KMS-11 (cell line): Measurements from ENCODE around the gene ADM2.

Experiments
- H2AFZ ChIP-seq: fragments of 200-600 bp; sonication (generic); 2 replicates; pipeline ENCODE4 v1.6.1; 2016; ENCODE audit warnings: antibody characterized with exemption, mixed run types, low read depth
- H3K27ac ChIP-seq: fragments of 200-600 bp; sonication (generic); 2 replicates; pipeline ENCODE4 v1.6.1; 2016; ENCODE audit warnings: mild to moderate bottlenecking, mixed run types
- H3K27me3 ChIP-seq: fragments of 200-600 bp; sonication (generic); 2 replicates; pipeline ENCODE4 v1.6.1; 2017; ENCODE audit warnings: mild to moderate bottlenecking, low read depth, mixed run types, moderate library complexity; ENCODE audit not compliant: insufficient read depth
- H3K36me3 ChIP-seq: fragments of 200-600 bp; sonication (generic); 2 replicates; pipeline ENCODE4 v1.6.1; 2017; ENCODE audit warnings: mild to moderate bottlenecking, mixed run types; ENCODE audit not compliant: insufficient read depth
- H3K4me1 ChIP-seq: fragments of 200-600 bp; sonication (generic); 2 replicates; pipeline ENCODE4 v1.6.1; 2016; ENCODE audit warnings: mild to moderate bottlenecking, low read depth, mixed run types; ENCODE audit not compliant: poor library complexity, severe bottlenecking
- H3K4me2 ChIP-seq: fragments of 200-600 bp; sonication (generic); 2 replicates; pipeline ENCODE4 v1.7.0; 2016; ENCODE audit warnings: mild to moderate bottlenecking, mixed run types
- H3K4me3 ChIP-seq: fragments of 200-600 bp; sonication (generic); IDR thresholded peaks from 2 replicates; pipeline ENCODE4 v1.6.1; 2017; ENCODE audit warnings: low read depth, low read length, mixed read lengths; ENCODE audit not compliant: insufficient read depth
- H3K79me2 ChIP-seq: fragments of 200-600 bp; sonication (generic); 2 replicates; pipeline ENCODE4 v1.6.1; 2016; ENCODE audit warnings: low read depth, mixed run types; ENCODE audit not compliant: insufficient read depth
- H3K9ac ChIP-seq: fragments of 200-600 bp; sonication (generic); 2 replicates; pipeline ENCODE4 v1.6.1; 2016; ENCODE audit warnings: mild to moderate bottlenecking, mixed run types
- H4K20me1 ChIP-seq: fragments of 200-600 bp; sonication (generic); 2 replicates; pipeline ENCODE4 v1.6.1; 2016; ENCODE audit warnings: mild to moderate bottlenecking, mixed run types; ENCODE audit not compliant: insufficient read depth
- TF ChIP-seq, protein P1 (sequence below): fragments of 200-600 bp; sonication (generic); conservative IDR thresholded peaks from 2 replicates; pipeline ENCODE4 v1.6.1; 2017; ENCODE audit warnings: low read depth, mild to moderate bottlenecking, antibody characterized with exemption, low read length, moderate library complexity, mixed read lengths

ADM2 gene

DNA sequence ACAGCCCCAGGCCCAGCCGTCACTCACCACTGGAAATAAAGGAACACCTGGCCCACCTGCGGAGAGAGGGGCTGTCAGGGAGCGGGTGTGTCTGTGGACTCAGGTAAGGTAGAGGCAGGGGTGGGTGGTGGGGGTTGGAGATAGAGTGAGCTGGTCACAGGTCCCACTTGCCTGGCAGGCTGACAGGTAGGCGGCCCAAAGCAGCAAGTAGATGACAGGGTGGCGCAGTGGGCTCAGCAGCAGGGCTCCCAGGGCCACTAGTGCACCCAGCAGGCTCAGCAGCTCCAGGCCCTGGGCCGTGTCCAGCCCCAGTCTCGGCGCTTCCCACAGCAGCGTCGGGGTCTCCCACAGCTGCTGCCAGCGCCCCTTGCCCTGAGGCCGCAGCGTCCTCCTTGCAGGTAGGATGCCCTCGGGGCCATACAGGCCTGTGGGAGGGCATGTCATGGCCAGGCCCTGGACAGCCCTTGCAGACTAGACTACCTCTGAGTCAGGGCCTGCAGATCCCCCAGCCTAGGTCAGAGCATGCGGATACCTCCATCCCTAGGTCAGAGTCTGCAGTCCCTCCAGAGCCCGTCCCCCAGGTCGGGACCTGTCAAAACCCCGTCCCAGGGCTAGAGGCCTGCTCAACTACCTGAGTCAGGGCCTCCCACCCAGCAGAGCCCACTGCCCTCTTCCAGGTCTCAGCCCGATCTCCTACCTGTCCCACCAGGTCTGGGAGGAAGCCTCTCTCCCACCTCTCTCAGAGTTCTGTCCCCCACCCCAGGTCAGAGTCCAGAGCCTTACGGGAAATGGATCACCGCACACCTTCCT lies 25.5 kb downstream of the ADM2 start:
- Histone ChIP-seq H4K20me1 (no peaks in the 10 kb centered on the region), H3K79me2 (peaks cover 37% of the 10 kb centered on the region), H3K4me3 (no peak overlapping the region), H3K9ac (peak overlapping the region; percentile 39; the same call in 1 of the 2 replicates), H3K27ac (no peak overlapping the region), H3K27me3 (no peaks in the 10 kb centered on the region), H3K4me1 (peaks cover 10% of the 10 kb centered on the region), H2AFZ (peak overlapping the region; percentile 54; the same call in 1 of the 2 replicates), H3K4me2 (peak overlapping the region; percentile 51), H3K36me3 (no peaks in the 10 kb centered on the region)
- TF ChIP-seq, protein P1, sequence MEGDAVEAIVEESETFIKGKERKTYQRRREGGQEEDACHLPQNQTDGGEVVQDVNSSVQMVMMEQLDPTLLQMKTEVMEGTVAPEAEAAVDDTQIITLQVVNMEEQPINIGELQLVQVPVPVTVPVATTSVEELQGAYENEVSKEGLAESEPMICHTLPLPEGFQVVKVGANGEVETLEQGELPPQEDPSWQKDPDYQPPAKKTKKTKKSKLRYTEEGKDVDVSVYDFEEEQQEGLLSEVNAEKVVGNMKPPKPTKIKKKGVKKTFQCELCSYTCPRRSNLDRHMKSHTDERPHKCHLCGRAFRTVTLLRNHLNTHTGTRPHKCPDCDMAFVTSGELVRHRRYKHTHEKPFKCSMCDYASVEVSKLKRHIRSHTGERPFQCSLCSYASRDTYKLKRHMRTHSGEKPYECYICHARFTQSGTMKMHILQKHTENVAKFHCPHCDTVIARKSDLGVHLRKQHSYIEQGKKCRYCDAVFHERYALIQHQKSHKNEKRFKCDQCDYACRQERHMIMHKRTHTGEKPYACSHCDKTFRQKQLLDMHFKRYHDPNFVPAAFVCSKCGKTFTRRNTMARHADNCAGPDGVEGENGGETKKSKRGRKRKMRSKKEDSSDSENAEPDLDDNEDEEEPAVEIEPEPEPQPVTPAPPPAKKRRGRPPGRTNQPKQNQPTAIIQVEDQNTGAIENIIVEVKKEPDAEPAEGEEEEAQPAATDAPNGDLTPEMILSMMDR: no peak

DNA sequence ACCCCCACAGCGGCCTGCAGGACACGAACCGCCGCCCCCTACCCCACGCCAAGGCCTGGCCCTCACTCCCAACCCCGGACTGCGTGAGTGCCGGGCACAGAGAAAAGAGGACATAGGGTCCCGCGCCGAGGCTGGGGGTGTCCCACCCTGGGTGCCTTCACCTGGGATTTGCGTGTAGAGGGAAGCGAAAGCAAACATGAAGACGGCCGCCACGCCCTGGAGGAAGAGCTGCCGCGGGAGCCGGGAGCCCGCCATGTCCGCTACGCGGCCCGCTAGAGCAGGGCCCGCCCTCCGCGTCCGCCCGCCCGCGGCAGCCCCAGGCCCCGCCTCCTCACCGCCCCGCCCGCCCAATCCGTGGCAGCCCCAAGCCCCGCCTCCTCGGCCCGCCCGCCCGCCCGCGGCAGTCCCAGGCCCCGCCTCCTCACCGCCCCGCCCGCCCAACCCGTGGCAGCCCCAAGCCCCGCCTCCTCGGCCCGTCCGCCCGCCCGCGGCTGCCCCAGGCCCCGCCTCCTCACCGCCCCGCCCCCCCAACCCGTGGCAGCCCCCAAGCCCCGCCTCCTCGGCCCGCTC lies 26.2 kb downstream of the ADM2 start, which contains the start of gene LMF2:
TSS of gene LMF2 (minus strand) at position 282 of the 570 bp plus-strand sequence. CDS start at position 255, 27 bp downstream.
- peak within 1 kb of the TSS; percentile 63 for H3K27ac ChIP-seq
- no peaks in the 10 kb centered on the region for H4K20me1 ChIP-seq
- peaks cover 13% of the 10 kb centered on the region for H3K4me1 ChIP-seq
- H3K4me3 ChIP-seq: no peak within 1 kb of the TSS
- no peaks in the 10 kb centered on the region for H3K36me3 ChIP-seq
- peaks cover 44% of the 10 kb centered on the region for H3K79me2 ChIP-seq
- no peaks in the 10 kb centered on the region for H3K27me3 ChIP-seq
- H3K9ac ChIP-seq: peak within 1 kb of the TSS; percentile 76
- TF ChIP-seq, protein P1: no peak
- peak within 1 kb of the TSS; percentile 75 for H3K4me2 ChIP-seq
- peak within 1 kb of the TSS; percentile 54; the same call in 1 of the 2 replicates for H2AFZ ChIP-seq

DNA sequence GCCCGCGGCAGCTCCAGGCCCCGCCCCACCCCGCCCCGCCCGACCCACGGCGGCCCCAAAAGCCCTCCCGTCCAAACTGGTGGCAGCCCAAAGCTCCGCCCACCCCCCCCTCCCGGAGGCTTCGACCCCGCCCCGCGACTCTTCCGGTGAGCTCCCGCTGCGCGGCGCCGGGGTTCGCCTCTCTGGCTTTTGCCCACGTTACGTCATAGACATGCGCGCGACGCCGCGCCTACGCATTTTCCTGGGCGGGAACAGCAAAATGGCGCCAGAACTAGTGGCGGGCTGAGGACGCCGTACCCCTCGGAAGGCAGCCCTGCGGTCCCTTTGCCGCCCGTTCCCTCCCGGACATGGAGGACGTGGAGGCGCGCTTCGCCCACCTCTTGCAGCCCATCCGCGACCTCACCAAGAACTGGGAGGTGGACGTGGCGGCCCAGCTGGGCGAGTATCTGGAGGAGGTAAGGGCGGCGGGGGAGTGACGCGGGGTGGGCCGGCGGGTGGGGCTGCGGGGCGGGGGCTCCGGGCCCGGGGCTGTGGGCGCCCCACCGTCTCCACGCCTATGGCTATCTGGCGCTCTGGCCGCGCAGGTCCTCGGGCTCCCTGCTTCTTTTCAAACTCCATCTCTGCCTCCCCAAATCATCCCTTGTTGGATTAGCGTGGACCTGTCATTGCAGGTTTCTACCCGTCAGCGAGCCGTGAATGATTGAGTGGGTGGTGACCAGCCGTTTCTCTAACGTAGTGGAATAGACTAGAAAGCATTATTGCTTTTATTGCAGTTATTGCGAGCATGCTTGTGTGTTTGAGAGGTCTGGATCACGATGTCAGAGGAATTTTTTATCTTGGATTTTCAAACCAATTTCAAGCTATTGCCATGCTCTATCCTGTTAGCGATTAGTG lies 26.9 kb downstream of the ADM2 start, which contains the start of gene NCAPH2:
TSS of gene NCAPH2 (plus strand) at position 234 of the 894 bp plus-strand sequence. CDS start at position 348, 114 bp downstream.
- Histone ChIP-seq H3K27ac (peak within 1 kb of the TSS; percentile 63), H3K36me3 (no peaks in the 10 kb centered on the region)

DNA sequence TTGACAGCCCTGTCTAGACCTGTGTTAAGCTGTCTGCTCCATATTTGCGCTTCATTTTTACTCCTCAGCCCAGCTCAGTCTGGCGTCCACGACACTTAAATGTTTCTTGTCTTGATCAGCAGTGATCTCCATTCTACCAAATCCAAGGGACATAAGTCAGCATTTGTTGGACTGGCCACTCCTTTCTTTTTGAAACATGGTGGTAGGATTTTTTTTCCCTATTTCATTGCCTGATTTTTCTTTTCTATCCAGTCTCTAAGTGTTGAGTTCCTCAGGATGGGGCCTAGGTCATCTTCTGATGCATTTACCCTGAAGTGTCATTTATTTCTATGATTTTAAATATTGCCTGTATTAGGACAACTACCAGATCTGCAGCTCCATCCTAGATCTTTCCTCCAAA lies 27.6 kb downstream of the ADM2 start:
- H3K27ac ChIP-seq: peak overlapping the region; percentile 63
- H3K9ac ChIP-seq: peak overlapping the region; percentile 76; the same call in 1 of the 2 replicates
- no peaks in the 10 kb centered on the region for H3K36me3 ChIP-seq
- peaks cover 13% of the 10 kb centered on the region for H3K4me1 ChIP-seq
- H3K4me3 ChIP-seq: no peak overlapping the region
- TF ChIP-seq, protein P1: no peak
- H3K27me3 ChIP-seq: no peaks in the 10 kb centered on the region
- peaks cover 58% of the 10 kb centered on the region for H3K79me2 ChIP-seq
- peak overlapping the region; percentile 75 for H3K4me2 ChIP-seq
- no peaks in the 10 kb centered on the region for H4K20me1 ChIP-seq
- no peak overlapping the region for H2AFZ ChIP-seq

More for the DNA sequence above, 26.9 kb downstream of the ADM2 start, which contains the start of gene NCAPH2:
- Histone ChIP-seq H3K9ac (peak within 1 kb of the TSS; percentile 76), H4K20me1 (no peaks in the 10 kb centered on the region), H3K27me3 (no peaks in the 10 kb centered on the region), H3K4me2 (peak within 1 kb of the TSS; percentile 75), H3K79me2 (peaks cover 52% of the 10 kb centered on the region), H3K4me3 (no peak within 1 kb of the TSS), H3K4me1 (peaks cover 13% of the 10 kb centered on the region), H2AFZ (peak within 1 kb of the TSS; percentile 54; the same call in 1 of the 2 replicates)
- TF ChIP-seq, protein P1: no peak
